Aorta (tissue), 5 donors: ENCODE measurements around the gene RNF150. TPM values are rescaled to one million over a fixed set of nuclear protein-coding genes. Genes with fewer than 3 reads are reported as not detected.
"Not testable (repeated sequence)": the region's sequence is repeated elsewhere in the genome, so short reads cannot be mapped to it uniquely, and the experiment has no call there.

Experiments
- ATAC-seq: fragments of 200-7000 bp; cut with Tn5 transposase; one replicate; pipeline ENCODE4 v1.9.1; 2022; ENCODE audit warnings: moderate library complexity; ENCODE audit not compliant: low FRiP score
- DNase-seq, 2 donors: peaks; one replicate each; pipeline ENCODE4 v3.0.0-alpha.2; 2020
- H3K27ac ChIP-seq, 2 donors: one replicate each; pipeline ENCODE4 v1.5.1; 2013; ENCODE audit warnings: low read length in 2 of 2, mild to moderate bottlenecking in 2 of 2, moderate library complexity in 2 of 2, control low read depth in 1 of 2, inconsistent platforms in 1 of 2, low read depth in 1 of 2
- H3K27me3 ChIP-seq, 2 donors: one replicate each; pipeline ENCODE4 v1.6.1; 2013; ENCODE audit warnings: control low read depth in 1 of 2, low read length in 1 of 2, mild to moderate bottlenecking in 1 of 2, moderate library complexity in 1 of 2; ENCODE audit not compliant: insufficient read depth in 2 of 2, control insufficient read depth in 1 of 2
- H3K36me3 ChIP-seq, 2 donors: one replicate each; pipeline ENCODE4 v1.6.1; 2013; ENCODE audit warnings: control low read depth in 1 of 2, low read length in 1 of 2, mild to moderate bottlenecking in 1 of 2; ENCODE audit not compliant: insufficient read depth in 2 of 2, control insufficient read depth in 1 of 2
- H3K4me1 ChIP-seq, 2 donors: one replicate each; pipeline ENCODE4 v1.6.1; 2013; ENCODE audit warnings: low read length in 2 of 2, control low read depth in 1 of 2, mild to moderate bottlenecking in 1 of 2, moderate library complexity in 1 of 2; ENCODE audit not compliant: insufficient read depth in 2 of 2, control insufficient read depth in 1 of 2
- H3K4me3 ChIP-seq, 2 donors: one replicate each; pipeline ENCODE4 v1.5.1; 2013; ENCODE audit warnings: low read length in 2 of 2, control low read depth in 1 of 2, mild to moderate bottlenecking in 1 of 2
- H3K9me3 ChIP-seq: one replicate; pipeline ENCODE4 v1.6.1; 2013; ENCODE audit warnings: mild to moderate bottlenecking, low read length; ENCODE audit not compliant: control insufficient read depth
- WGBS, 2 donors: extraction: QIAGEN DNeasy Blood & Tissue Kit; methylation state at CpG; one replicate each; pipeline ENCODE4 v1.1.7; 2013; 5-methylcytosine and 5-hydroxymethylcytosine counted together
- intact Hi-C, 2 donors: fragments of 100-400 bp; cut with DNase I; formaldehyde crosslinking; loops; one replicate each; pipeline versions ENCODE4 v1.14.2 to v1.15.0; 2022
- long read RNA-seq, 2 donors: library from polyadenylated mRNA; unstranded; transcript quantifications; one replicate each; pipeline ENCODE4 v2.0.0, GENCODE V29; 2020 to 2021
- polyA plus RNA-seq, 2 donors: library from polyadenylated mRNA; stranded (reverse); fragments of 200-250 nt; gene quantifications; one replicate each; pipeline ENCODE4 v1.2.3, GENCODE V29; 2013
- total RNA-seq, 2 donors: library from RNA; stranded (reverse); fragmentation: NEBNext Ultra II Directional; extraction: Animal tissue kit (Norgen Biotek cat#: 25700); gene quantifications; one replicate each; pipeline ENCODE4 v1.2.1, GENCODE V29; 2021
- donor health status: healthy with polysubstance abuse.
- donor health status: Bipolar disorder and iron deficiency.
- donor health status: DM: no; HTN: no; CAD: no.
- donor health status: DM: no; HTN: no; CAD: no.
- donor health status: DM: yes; HTN: yes; CAD: no.

Gene RNF150
- total RNA-seq (10 to 100 TPM; 18.4 to 22.8 TPM), polyA plus RNA-seq (1 to 10 TPM; 2.0 to 2.8 TPM)
- long read RNA-seq, donor 1, partial matches to known transcripts, result 1 of 14 reads
- long read RNA-seq, donor 1, other reads (novel, unspliced or antisense), result 13 of 14 reads
- long read RNA-seq, donor 2, full-length matches to known transcripts, result 4 of 26 reads
- long read RNA-seq, donor 2, partial matches to known transcripts, result 3 of 26 reads
- long read RNA-seq, donor 2, other reads (novel, unspliced or antisense), result 19 of 26 reads

- Histone ChIP-seq H3K4me3 (peak within 1 kb of the TSS; percentile 69 to 71), H3K27ac (peak within 1 kb of the TSS in 1 of 2 donors; percentile 52), H3K9me3 (no peaks in the 10 kb centered on the region), H3K4me1 (peaks cover 0 to under 1% of the 10 kb centered on the region in 2 donors), H3K36me3 (no peaks in the 10 kb centered on the region), H3K27me3 (no peaks in the 10 kb centered on the region)
- DNase-seq (peak; percentile 81 to 89), ATAC-seq (peak; percentile 92)
- 1% methylated on average over 46 to 50 of the region's 50 CpGs for WGBS, 2 donors
- intact Hi-C loops, result loop anchor here (1.0 to 10.0 kb wide), 6 partner anchors 136 to 759 kb away; partner anchors contain the start of gene SCOC (in 1 of the 2)
Observed at GRCh38 chr4:141133146-141133998, at the start of gene RNF150. Gene RNF150 (minus strand): TSS chr4:141133469.

DNA sequence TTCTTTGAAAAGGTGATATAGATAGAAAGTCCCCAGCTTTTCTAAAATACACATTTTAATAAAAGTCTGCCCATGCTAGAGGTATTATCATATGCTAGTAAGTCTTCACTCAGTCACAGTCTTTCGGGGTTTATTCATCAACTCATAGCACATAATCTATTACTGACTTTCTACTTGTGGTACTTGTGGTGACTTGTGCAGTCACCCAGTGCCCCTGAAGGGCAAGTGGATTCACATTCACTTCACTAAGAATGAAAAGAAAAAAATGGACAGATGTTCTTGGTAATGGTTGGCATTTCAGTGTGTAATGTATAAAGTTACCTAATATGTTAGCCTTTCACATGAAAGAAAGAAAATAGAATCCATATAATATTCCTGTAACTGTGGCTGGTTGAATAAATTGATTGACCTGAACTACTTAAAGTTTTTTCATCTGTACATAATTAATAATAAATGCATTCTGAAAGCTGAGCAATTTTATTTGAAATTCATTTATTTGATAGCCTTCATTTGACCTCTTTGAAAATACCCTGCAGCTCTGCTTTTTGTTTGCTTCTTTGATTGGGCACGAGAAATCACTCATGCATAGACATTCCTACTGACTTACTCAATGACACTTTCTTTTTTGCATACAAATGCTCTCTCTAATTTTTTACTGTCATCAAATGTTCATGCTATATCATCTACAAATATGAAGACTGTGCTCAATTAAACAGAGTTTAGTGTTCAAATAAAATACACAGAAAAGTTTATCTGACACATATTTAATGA is 47.9 kb upstream of the RNF150 start:
- H3K27me3 ChIP-seq, result no peaks in the 10 kb centered on the region
- H3K36me3 ChIP-seq, result no peaks in the 10 kb centered on the region
- WGBS, 2 donors, result 73 to 81% methylated on average over 2 of the region's 2 CpGs
- DNase-seq (no peak), ATAC-seq (no peak)
- H3K4me3 ChIP-seq, result no peak overlapping the region
- H3K27ac ChIP-seq, result no peak overlapping the region
- no peaks in the 10 kb centered on the region for H3K9me3 ChIP-seq
- intact Hi-C loops, result no loop called here
- H3K4me1 ChIP-seq, result no peaks in the 10 kb centered on the region

DNA sequence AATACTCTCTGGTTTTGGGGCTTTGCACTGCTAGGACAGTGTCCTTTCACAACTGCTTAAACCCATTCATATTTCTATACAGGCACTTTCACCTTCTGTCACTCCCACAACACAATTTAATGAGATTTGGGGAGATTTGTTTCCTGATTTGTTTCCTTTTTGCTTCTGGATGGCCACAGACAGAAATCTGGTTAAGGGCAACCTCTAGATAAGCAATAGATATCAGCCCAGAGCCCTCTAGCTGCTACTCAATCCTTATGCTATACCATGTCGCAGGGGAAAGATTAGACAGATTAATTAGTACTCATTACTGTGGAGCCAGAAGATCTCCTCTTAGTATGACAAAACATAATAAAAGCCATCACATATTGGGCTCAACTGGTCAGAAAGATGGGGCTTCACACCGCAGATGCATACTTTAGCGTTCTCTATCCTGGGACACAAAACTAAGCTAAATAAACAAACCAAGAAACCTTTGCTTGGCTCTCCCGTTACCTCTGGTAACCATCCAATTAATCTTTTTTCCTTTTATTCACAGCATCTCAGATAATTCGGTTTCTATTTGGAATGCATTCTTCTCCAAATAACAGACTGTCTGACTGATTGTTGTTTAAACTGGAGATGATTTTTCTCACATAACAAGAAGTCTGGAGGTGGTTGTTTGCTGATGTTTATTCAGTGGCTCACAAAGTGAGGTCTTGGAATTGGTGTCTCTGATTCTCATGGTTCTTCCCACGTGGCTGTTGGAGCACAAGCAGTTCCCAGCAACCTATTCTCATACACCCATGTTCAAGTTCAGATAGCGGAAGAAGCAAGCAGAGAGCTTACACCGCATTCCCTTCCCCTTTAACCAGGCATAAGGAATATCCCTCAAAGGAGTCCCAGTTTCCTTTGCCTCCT is 46.5 kb upstream of the RNF150 start:
- H3K36me3 ChIP-seq, result no peaks in the 10 kb centered on the region
- no peak for DNase-seq
- no peaks in the 10 kb centered on the region for H3K4me1 ChIP-seq
- no peak overlapping the region for H3K4me3 ChIP-seq
- intact Hi-C loops, result no loop called here
- WGBS, 2 donors, result 42 to 47% methylated on average over 8 of the region's 8 CpGs
- no peaks in the 10 kb centered on the region for H3K9me3 ChIP-seq
- no peak overlapping the region for H3K27ac ChIP-seq
- H3K27me3 ChIP-seq, result no peaks in the 10 kb centered on the region
- ATAC-seq, result no peak

GRCh38 chr4:141177171-141177570 is 43.9 kb upstream of the RNF150 start:
- no peak overlapping the region for H3K4me3 ChIP-seq
- no peaks in the 10 kb centered on the region for H3K9me3 ChIP-seq
- no peaks in the 10 kb centered on the region for H3K27me3 ChIP-seq
- ATAC-seq (no peak), DNase-seq (no peak)
- intact Hi-C loops, result no loop called here
- WGBS, 2 donors, result 10 to 21% methylated on average over 1 of the region's 1 CpG
- H3K4me1 ChIP-seq, result no peaks in the 10 kb centered on the region
- H3K27ac ChIP-seq, result no peak overlapping the region
- no peaks in the 10 kb centered on the region for H3K36me3 ChIP-seq

GRCh38 chr4:141174457-141174856 is 41.2 kb upstream of the RNF150 start:
- H3K4me1 ChIP-seq, result no peaks in the 10 kb centered on the region
- H3K4me3 ChIP-seq, result no peak overlapping the region
- DNase-seq (no peak), ATAC-seq (no peak)
- WGBS, 2 donors, result 34 to 44% methylated on average over 1 of the region's 1 CpG
- H3K9me3 ChIP-seq, result peaks cover 2% of the 10 kb centered on the region
- H3K36me3 ChIP-seq, result no peaks in the 10 kb centered on the region
- H3K27me3 ChIP-seq, result no peaks in the 10 kb centered on the region
- H3K27ac ChIP-seq, result no peak overlapping the region
- intact Hi-C loops, result no loop called here

DNA sequence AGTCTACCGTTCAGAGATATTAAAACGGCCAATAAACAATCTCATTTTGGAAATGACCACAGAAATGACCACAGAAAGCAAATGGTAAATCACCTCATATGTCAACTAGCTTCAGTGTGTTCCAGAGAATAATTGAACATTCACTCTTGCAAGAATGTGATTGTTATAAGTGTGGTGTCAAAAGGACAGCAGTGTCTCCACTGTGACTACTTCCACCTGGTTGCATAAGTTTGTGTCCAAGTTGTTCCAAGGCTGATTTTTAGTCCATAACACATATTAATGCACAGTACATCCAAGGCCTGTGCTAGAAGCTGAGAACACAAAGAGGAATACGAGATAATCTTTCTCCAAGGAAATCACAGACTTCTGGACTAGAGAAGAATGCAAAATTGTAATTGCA is 37.4 kb upstream of the RNF150 start:
- DNase-seq (no peak), ATAC-seq (no peak)
- intact Hi-C loops, result no loop called here
- WGBS, 2 donors, result 74 to 79% methylated on average over 3 of the region's 3 CpGs
- Histone ChIP-seq H3K4me3 (no peak overlapping the region), H3K27me3 (no peaks in the 10 kb centered on the region), H3K27ac (no peak overlapping the region), H3K36me3 (no peaks in the 10 kb centered on the region), H3K9me3 (peaks cover 2% of the 10 kb centered on the region), H3K4me1 (no peaks in the 10 kb centered on the region)

DNA sequence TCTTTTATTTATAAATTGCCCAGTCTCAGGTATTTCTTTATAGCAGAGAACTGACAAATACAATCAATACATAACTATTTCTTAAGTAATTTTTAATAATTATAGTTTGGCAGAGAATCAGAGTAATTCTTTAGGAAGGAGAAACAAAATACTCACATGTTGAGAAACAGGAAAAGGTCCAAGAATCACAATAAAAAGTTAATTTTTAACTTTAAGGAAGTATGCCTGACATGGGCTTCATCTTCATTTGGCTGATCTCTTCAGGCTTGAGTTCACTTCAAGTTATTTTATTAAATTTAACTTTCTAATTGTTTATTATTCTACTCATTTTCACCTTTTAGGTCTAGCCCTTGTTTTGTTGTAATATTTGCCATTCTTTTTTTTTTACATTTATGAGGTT is 36.1 kb upstream of the RNF150 start:
- DNase-seq (no peak), ATAC-seq (no peak)
- Histone ChIP-seq H3K4me1 (no peaks in the 10 kb centered on the region), H3K4me3 (no peak overlapping the region), H3K27me3 (no peaks in the 10 kb centered on the region), H3K36me3 (no peaks in the 10 kb centered on the region), H3K9me3 (peaks cover 2% of the 10 kb centered on the region), H3K27ac (no peak overlapping the region)
- intact Hi-C loops, result loop anchor here in 1 of 2 donors (10.0 kb wide), 1 partner anchor 135 kb away; no protein-coding TSS in a partner anchor

DNA sequence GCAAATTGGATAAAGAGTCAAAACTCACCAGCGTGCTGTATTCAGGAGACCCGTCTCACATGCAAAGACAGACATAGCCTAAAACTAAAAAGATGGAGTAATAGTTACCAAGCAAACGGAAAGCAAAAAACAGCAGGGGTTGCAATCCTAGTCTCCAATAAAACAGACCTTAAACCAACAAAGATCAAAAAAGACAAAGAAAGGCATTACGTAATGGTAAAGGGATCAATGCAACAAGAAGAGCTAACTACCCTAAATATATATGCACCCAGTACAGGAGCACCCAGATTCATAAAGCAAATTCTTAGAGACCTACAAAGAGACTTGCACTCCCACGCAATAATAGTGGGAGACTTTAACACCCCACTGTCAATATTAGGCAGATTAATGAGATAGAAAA is 31.7 kb upstream of the RNF150 start:
- 83 to 86% methylated on average over 5 of the region's 5 CpGs for WGBS, 2 donors
- not testable (repeated sequence) for H3K27me3 ChIP-seq, DNase-seq, H3K9me3 ChIP-seq, ATAC-seq, H3K4me1 ChIP-seq, H3K4me3 ChIP-seq, H3K36me3 ChIP-seq, H3K27ac ChIP-seq
- intact Hi-C loops, result loop anchor here in 1 of 2 donors (10.0 kb wide), 1 partner anchor 140 kb away; no protein-coding TSS in a partner anchor
